Upper lobe of left lung (tissue), 6 donors: ENCODE data around the gene ENDOD1. TPM values are rescaled to one million over a fixed set of nuclear protein-coding genes. Genes with fewer than 3 reads are reported as not detected.
A peak's percentile ranks its signal among the peaks of the same experiment; 100 is the strongest.

Source experiments
- ATAC-seq, 2 donors: fragments of 200-7000 bp; cut with Tn5 transposase; one replicate each; pipeline ENCODE4 v1.9.1; 2022; ENCODE audit warnings: mild to moderate bottlenecking in 2 of 2, moderate library complexity in 2 of 2; ENCODE audit not compliant: low FRiP score in 2 of 2
- DNase-seq, 2 donors: peaks; one replicate each; pipeline ENCODE4 v3.0.0-alpha.2; 2019 to 2020
- H3K27ac ChIP-seq, 4 donors: fragments of 200-600 bp; sonication (generic); one replicate each; pipeline ENCODE4 v1.5.1; 2016 to 2019
- H3K27me3 ChIP-seq, 4 donors: fragments of 200-600 bp; sonication (generic); one replicate each; pipeline ENCODE4 v1.5.1; 2017 to 2019
- H3K36me3 ChIP-seq, 4 donors: fragments of 200-600 bp; sonication (generic); one replicate each; pipeline ENCODE4 v1.5.1; 2016 to 2019
- H3K4me1 ChIP-seq, 4 donors: fragments of 200-600 bp; sonication (generic); one replicate each; pipeline ENCODE4 v1.5.1; 2018 to 2019
- H3K4me3 ChIP-seq, 4 donors: fragments of 200-600 bp; sonication (generic); one replicate each; pipeline ENCODE4 v1.5.1; 2017 to 2019; ENCODE audit warnings: mild to moderate bottlenecking in 2 of 4, moderate library complexity in 1 of 4
- H3K9me3 ChIP-seq, 4 donors: fragments of 200-600 bp; sonication (generic); one replicate each; pipeline ENCODE4 v1.5.1; 2018 to 2019
- EP300 ChIP-seq, 4 donors: sonication (generic); formaldehyde crosslinking; IDR thresholded peaks; one replicate each; pipeline ENCODE4 v1.5.1; 2017; ENCODE audit warnings: antibody characterized with exemption in 4 of 4, control low read depth in 2 of 4
- POLR2A ChIP-seq, 4 donors: fragments of 450-650 bp; IDR thresholded peaks; one replicate each; pipeline ENCODE4 v1.5.1; 2016 to 2017; ENCODE audit warnings: antibody characterized with exemption in 4 of 4, mild to moderate bottlenecking in 2 of 4
- POLR2AphosphoS5 ChIP-seq, 2 donors: sonication (generic); formaldehyde crosslinking; IDR thresholded peaks; one replicate each; pipeline ENCODE4 v1.5.1; 2017; ENCODE audit warnings: antibody characterized with exemption in 2 of 2
- WGBS, 2 donors: methylation state at CpG; one replicate each; pipeline ENCODE4 v1.1.5; 2017 to 2018; 5-methylcytosine and 5-hydroxymethylcytosine counted together
- total RNA-seq, 6 donors: library from RNA; depleted of rRNA in 4 of 6; stranded (reverse); fragments of >200 nt in 4 of 6; gene quantifications; one replicate each; pipeline versions ENCODE4 v1.1.0 to v1.2.1, GENCODE V29; 2016 to 2021
- TF ChIP-seq, protein P1 (sequence below), 6 experiments: fragments of 450-650 bp in 4 of 6; fragments of 200-600 bp in 2 of 6; sonication (generic) in 2 of 6; IDR thresholded peaks; one replicate each; pipeline ENCODE4 v1.5.1; 2016 to 2019; ENCODE audit warnings: antibody characterized with exemption in 6 of 6
- donor health status: DM: no; HTN: no; CAD: no; lungs with moderate emphysema.
- donor health status: DM: no; HTN: yes; CAD: no; lungs with severe emphysema.

ENDOD1 gene
- total RNA-seq, 6 donors from 2014 or later = 15.7 to 37.3 (median 27.1) TPM

DNA sequence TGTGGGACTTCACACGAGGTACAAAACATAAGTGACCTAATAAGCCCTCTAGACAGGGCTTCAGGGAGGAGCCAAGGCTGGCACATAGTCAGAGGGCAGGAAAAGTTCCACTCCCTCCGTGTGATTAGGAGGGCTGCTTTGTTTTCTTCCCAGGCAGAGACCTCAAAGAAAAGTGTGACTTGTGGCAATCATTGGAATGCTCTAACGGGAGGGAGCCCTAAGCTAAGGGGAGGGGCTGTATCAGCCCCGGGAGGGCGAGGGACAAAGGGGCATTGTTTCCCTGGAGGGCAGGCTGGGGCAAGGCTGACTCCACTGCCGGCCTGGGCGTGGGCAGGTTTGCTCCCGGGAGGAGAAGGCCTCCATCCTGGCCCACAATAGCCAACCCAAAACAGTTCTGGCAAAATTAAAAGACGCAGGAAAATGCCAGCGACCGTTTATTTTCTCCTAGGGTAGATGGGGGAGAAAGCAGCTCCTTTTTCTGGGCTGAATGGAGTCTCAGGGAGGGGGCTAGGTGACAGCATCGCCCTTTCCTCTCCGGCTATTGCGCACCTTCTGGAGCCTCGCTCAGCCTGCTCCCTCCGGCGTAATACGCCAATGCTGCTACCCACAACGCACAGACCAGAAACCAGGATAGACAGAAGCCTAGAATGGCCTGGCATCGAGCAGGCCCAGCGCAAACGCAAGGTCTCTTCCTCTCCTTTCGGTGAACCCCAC lies 60.2 kb downstream of the ENDOD1 start:
- peak; percentile 38 to 68 for DNase-seq
- 31 to 41% methylated on average over 22 to 23 of the region's 23 CpGs for WGBS, 2 donors
- peaks cover 24 to 53% (median 43%) of the 10 kb centered on the region in 4 donors for H3K4me1 ChIP-seq

DNA sequence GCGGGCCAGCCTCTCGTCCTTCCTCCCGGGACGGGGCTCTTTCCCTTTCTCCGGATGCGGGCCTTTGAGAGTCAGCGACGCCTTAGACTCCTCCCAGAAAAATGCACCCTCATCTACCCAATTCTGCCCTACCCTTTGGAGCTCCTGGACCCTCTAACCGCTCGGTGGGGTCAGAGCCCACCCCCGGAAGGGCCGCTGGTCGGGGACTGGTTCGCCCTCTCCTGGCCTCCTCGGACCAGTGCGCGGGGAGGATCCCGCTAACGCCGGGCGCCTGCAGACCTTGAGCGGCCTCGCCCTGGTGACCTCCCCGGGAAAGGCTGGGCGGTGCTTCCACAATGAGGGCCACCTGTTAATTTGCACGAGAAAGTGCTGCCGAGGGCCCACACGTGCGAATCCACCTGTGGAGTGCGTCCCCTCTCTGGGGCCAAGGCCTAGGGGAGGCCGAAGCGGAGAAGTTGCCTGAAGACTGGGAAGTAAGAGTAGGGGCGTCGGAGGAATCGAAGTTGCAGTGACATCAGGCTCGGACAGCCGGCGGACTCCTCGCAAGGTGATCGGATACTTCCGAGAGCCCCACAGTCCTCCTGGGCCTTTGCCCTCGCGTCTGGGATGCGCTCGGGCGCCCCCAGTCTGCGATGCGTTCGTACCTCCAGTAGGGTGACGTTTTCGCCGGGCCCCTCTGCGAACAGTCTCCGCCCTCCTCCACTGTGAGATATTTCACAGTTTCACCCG lies 61.5 kb downstream of the ENDOD1 start:
- H3K36me3 ChIP-seq = no peaks in the 10 kb centered on the region
- H3K27ac ChIP-seq = peak overlapping the region; percentile 92 to 96 (median 95)
- TF ChIP-seq POLR2AphosphoS5 (IDR thresholded peaks at IDR 0.05) (peak in 1 of 2 donors; percentile 89), EP300 (IDR thresholded peaks at IDR 0.05) (no peak), POLR2A (IDR thresholded peaks at IDR 0.05) (peak in 3 of 4 donors; percentile 60 to 76 (median 72))
- TF ChIP-seq, protein P1, sequence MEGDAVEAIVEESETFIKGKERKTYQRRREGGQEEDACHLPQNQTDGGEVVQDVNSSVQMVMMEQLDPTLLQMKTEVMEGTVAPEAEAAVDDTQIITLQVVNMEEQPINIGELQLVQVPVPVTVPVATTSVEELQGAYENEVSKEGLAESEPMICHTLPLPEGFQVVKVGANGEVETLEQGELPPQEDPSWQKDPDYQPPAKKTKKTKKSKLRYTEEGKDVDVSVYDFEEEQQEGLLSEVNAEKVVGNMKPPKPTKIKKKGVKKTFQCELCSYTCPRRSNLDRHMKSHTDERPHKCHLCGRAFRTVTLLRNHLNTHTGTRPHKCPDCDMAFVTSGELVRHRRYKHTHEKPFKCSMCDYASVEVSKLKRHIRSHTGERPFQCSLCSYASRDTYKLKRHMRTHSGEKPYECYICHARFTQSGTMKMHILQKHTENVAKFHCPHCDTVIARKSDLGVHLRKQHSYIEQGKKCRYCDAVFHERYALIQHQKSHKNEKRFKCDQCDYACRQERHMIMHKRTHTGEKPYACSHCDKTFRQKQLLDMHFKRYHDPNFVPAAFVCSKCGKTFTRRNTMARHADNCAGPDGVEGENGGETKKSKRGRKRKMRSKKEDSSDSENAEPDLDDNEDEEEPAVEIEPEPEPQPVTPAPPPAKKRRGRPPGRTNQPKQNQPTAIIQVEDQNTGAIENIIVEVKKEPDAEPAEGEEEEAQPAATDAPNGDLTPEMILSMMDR (IDR thresholded peaks at IDR 0.05) = peak; percentile 80 to 98 (median 97)
- DNase-seq (peak; percentile 94 to 96), ATAC-seq (peak; percentile 95 to 96)
- peaks cover 24 to 53% (median 43%) of the 10 kb centered on the region in 4 donors for H3K4me1 ChIP-seq
- 0 to 1% methylated on average over 27 to 50 of the region's 55 CpGs for WGBS, 2 donors
- H3K9me3 ChIP-seq = no peaks in the 10 kb centered on the region
- H3K4me3 ChIP-seq = peak overlapping the region; percentile 36 to 66 (median 58)
- no peaks in the 10 kb centered on the region for H3K27me3 ChIP-seq

More for the DNA sequence above, 60.2 kb downstream of the ENDOD1 start:
- Histone ChIP-seq H3K9me3 (no peaks in the 10 kb centered on the region), H3K27me3 (no peaks in the 10 kb centered on the region), H3K36me3 (no peaks in the 10 kb centered on the region), H3K4me3 (peak overlapping the region in 3 of 4 donors; percentile 54 to 66 (median 63)), H3K27ac (peak overlapping the region; percentile 92 to 96 (median 95))
- TF ChIP-seq POLR2AphosphoS5 (IDR thresholded peaks at IDR 0.05) = peak in 1 of 2 donors; percentile 6
- TF ChIP-seq, protein P1 (IDR thresholded peaks at IDR 0.05) = no peak
- TF ChIP-seq EP300 (IDR thresholded peaks at IDR 0.05) = peak in 1 of 4 donors; percentile 8
- no peak for TF ChIP-seq POLR2A (IDR thresholded peaks at IDR 0.05)
- ATAC-seq = no peak

DNA sequence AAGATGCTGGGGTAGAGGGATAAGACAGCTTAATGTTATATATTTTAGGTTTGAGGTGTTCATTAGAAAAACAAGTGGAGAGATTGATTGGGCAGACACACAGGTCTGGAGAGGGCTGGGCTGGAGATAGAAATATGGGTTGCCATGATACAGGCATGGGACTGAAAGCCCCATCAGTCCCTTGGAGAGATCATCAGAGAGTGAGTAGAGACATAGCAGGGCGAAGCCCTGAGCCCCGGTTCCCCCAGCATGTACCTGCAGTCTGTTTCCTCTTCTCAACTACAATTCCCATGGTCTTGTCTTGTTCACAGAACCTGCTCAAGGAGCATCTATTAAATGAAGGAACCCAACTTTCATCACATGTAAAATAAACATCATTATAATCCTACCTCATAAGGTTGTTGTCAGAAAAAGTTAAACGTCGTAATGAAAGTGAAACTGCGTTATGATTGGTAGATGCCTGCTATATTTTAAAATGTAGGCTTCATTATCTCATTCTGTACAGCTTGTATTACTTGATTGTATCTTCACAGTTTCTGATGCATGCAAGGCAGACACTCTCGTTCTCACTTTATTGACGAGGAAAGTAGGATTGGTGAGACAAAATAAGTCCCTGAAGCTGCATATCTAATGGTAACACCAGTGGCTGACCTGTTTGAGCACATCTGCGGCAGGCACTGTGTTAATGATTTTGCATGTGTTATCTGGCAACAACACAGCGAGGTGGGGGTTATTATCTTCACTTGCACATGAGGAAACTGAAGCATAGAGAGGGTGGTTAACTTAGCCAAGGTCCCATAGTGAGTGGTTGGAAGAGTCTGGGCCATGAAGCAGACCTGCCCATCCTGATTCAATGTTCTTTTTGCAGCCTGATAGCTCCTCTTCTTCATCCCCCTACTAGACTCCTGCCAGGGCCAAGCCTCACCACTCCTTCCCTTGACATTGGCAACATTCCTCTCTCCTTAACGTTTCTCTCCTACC lies 63.5 kb downstream of the ENDOD1 start:
- Histone ChIP-seq H3K27ac (peak overlapping the region in 2 of 4 donors; percentile 36 to 94), H3K27me3 (no peaks in the 10 kb centered on the region), H3K36me3 (no peaks in the 10 kb centered on the region), H3K4me3 (peak overlapping the region in 2 of 4 donors; percentile 6 to 8), H3K9me3 (no peaks in the 10 kb centered on the region), H3K4me1 (peaks cover 31 to 50% (median 35%) of the 10 kb centered on the region in 4 donors)
- ATAC-seq (no peak), DNase-seq (no peak)
- TF ChIP-seq POLR2AphosphoS5 (IDR thresholded peaks at IDR 0.05) = no peak
- no peak for TF ChIP-seq POLR2A (IDR thresholded peaks at IDR 0.05)
- TF ChIP-seq EP300 (IDR thresholded peaks at IDR 0.05) = no peak
- TF ChIP-seq, protein P1 (IDR thresholded peaks at IDR 0.05) = no peak
- 32 to 42% methylated on average over 10 of the region's 10 CpGs for WGBS, 2 donors

DNA sequence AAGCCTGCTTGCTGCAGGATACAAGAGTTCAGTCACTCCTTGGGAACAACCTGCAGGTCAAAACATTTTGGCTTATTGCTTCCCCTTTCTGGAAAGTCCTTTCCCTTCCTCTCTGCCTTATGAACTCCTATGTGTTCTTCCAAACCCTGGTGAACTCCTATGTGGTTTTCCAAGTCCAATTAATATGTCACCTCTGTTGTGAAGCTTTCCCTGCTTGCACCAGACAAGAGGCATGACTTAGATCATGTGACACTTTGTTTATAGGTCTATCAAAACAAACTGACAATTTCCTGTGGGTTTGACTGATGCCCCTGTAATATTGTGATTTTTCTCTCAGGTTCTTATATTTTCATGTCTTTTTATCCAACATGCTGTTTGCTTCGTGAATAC lies 64.2 kb downstream of the ENDOD1 start:
- Histone ChIP-seq H3K4me1 (peaks cover 29 to 52% (median 35%) of the 10 kb centered on the region in 4 donors), H3K4me3 (no peak overlapping the region), H3K27ac (peak overlapping the region in 1 of 4 donors; percentile 36), H3K36me3 (no peaks in the 10 kb centered on the region), H3K27me3 (no peaks in the 10 kb centered on the region), H3K9me3 (no peaks in the 10 kb centered on the region)
- no peak for DNase-seq
- WGBS, 2 donors = 41 to 84% methylated on average over 1 of the region's 1 CpG
- no peak for TF ChIP-seq POLR2AphosphoS5 (IDR thresholded peaks at IDR 0.05)
- no peak for TF ChIP-seq EP300 (IDR thresholded peaks at IDR 0.05)
- TF ChIP-seq, protein P1 (IDR thresholded peaks at IDR 0.05) = no peak
- TF ChIP-seq POLR2A (IDR thresholded peaks at IDR 0.05) = no peak
- ATAC-seq = no peak
